Activated CD4-positive, CD25-positive, alpha-beta regulatory T cell treated with anti-CD3 and anti-CD28 coated beads, Interleukin-2, amount 50 U/mL, for 24 hours (primary cell): ENCODE results near the gene DNAAF5.
"Not testable (repeated sequence)": the region's sequence is repeated elsewhere in the genome, so short reads cannot be mapped to it uniquely, and the experiment has no call there.

Experiments used
- ATAC-seq, 2 donors: fragments of 150-1000 bp; cut with Tn5 transposase; one replicate each; pipeline ENCODE4 v1.10.0; 2021; ENCODE audit warnings: mild to moderate bottlenecking in 1 of 2, moderate library complexity in 1 of 2

DNAAF5 gene

DNA sequence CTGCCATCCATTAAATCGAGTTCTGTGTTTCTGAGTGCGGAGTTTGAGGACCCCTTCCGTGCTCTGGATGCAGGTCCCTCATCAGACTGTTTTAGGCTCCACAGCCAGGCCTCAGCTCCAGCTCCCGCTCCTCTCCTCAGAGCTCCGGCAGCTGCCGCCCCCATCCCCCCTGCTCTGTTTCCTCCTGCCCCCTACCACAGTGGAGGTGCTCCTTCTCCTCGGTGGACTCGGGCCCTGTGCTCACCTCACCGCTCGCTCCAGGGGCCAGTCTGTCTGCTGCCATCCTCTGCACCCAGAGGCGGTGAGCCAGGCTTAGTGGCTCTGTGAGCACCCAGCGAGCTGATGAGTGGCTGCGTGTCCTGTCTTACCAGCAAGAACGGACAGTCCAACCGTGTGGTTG lies 21.9 kb downstream of the DNAAF5 start:
- ATAC-seq, result no peak

DNA sequence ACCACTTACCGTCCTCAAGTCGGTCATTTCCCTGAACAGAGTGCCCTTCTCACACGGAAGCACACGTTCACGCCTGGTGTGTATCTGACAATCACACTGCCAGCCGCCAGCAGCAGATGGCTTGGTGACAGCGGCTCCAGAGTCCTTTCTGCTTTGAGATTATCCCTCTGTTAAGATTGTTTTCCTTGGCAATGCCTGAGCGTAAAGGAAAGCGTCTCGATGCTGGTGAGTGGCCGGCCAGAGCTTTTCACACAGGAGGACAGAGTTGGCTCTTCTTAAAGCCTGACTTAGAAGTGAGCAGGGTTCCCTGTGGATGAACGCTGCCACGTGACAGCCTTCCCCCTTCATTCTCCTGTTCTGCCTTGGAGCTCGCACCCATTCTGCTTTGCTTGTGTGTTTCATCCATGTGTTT lies 22.6 kb downstream of the DNAAF5 start:
- no peak for ATAC-seq

DNA sequence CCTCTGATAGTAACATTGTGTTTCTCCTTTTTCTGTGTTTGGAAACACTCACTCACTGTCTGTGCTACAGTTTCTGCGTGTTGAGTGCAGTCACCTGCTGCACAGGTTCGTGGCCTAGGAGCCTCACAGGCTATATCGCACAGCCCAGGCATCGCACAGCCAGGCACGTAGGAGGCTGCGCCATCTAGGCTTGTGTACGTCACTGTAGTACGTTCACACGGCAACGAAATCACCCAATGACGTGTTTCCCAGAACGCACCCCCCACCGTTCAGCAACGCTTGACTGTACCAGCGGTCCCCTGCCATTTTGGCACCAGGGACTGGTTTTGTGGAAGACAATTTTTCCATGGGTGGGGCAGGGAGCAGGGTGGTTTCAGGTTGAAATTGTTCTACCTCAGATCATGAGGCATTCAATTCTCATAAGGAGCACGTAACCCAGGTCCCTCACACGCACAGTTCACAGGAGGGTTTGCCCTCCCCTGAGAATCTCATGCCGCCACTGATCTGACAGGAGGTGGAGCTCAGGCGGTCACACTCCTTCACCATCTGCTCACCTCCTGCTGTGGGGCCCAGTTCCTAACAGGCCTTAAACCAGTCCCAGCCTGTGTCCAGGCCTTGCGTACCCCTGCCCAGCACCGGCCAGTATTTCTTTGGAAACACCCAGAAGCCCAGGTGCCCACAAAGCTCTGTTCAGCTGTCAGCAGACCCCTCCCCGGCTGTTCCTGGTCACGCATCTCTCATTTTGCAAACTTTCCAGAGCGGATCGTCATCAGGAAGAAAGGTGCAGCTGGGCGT lies 23.8 kb downstream of the DNAAF5 start:
- no peak for ATAC-seq

DNA sequence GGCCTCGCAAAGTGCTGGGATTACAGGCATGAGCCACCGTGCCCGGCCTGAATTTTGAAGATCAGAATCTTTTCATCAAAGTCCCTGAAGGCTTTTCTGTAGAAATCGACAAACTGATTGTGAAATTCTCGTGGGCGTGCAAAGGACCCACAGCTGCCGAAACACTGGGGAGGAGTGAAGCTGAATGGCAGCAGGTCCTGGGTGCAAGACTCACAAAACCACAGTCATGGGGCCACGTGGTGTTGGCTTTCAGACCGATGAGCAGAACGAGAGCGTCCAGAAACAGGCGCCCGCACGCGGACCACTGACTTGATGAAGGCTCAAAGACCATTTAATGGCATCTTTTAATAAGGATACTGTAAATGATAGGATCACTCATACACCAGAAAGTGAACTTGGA lies 25.3 kb downstream of the DNAAF5 start:
- no peak for ATAC-seq

DNA sequence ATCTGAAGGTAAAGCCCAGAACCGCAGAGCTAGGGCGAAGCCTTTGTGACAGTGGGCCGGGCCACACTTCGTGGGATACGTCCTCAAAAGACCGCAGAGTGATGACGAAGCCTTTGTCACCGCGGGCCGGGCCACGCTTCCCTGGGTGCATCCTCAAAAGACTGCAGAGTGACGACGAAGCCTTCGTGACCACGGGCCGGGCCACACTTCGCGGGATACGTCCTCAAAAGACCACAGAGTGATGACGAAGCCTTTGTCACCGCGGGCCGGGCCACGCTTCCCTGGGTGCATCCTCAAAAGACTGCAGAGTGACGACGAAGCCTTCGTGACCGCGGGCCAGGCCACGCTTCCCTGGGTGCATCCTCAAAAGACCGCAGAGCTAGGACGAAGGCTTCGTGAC lies 25.8 kb downstream of the DNAAF5 start:
- ATAC-seq, result not testable (repeated sequence)

DNA sequence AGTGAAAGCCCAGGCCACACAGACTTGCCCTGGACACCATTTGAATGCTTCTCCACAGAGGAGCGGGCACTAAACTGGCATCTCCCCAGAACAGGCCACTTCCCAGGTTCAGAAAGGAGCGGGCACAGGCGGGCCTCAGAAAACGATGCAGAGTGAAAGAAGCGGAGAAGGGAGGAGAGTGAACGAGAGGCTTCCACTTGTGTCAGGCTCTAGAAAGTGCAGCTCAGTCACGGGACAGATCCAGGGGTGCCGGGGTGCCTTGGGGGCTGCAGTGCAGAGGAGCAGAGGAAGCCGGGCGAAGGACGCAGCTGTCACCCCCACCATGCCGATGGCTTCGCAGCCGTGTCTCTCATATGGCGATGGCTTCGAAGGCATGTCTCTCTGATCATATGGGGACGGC lies 26.7 kb downstream of the DNAAF5 start:
- ATAC-seq, result no peak

DNA sequence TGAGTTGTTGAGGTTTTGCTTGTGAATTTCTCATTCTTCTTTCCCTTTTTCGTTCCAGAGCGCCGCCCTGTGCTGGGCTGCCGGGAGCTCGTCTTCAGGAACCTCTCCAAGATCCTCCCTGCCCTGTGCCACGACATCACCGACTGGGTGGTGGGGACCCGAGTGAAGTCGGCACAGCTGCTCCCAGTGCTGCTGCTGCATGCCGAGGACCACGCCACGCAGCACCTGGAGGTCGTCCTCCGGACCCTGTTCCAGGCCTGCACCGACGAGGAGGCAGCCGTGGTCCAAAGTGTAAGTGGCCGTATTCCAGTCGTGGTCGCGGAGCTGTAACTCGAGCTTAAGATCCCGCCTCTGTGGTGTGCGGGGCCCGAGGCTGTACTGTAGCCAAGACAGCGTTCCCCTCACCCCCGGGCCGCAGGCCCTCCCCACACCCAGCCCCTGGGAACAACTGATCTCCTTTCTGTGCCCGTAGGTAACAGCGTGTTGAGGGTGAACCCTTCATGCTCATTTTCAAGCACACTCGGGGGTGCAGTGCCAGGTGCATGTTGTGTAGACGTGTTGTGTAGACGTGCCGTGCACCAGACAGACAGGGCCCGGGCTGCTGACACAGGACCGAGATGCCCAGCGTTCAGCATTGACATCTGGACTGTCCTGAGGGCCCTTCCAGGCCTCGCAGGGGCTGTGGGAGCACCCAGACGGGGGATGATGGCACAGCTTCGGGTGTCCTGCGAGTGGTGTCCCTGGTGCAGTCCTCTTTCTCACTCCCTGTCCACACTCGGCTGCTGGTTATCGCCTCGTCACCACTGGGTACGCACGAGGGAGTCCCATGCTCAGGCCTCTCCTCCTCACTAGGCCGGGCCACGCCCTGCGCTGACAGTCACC lies 28.3 kb downstream of the DNAAF5 start:
- no peak for ATAC-seq

DNA sequence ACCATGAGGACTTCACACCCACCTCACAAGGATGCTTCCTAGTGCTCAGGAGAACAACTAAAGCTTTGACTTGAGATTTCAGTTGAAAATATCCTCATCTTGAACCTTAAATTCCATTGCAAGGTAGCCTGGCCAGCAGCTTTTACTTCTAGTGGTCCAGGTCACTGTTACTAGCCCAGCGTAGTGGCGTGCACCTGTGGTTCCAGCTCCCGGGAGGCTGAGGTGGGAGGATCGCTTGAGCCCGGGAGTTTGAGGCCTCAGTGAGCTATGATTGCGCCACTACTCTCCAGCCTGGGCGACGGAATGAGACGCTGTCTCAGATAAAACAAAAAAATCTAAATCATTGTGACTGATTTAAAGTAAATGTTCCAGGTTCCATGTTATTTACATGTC lies 28.9 kb downstream of the DNAAF5 start:
- ATAC-seq, result no peak

DNA sequence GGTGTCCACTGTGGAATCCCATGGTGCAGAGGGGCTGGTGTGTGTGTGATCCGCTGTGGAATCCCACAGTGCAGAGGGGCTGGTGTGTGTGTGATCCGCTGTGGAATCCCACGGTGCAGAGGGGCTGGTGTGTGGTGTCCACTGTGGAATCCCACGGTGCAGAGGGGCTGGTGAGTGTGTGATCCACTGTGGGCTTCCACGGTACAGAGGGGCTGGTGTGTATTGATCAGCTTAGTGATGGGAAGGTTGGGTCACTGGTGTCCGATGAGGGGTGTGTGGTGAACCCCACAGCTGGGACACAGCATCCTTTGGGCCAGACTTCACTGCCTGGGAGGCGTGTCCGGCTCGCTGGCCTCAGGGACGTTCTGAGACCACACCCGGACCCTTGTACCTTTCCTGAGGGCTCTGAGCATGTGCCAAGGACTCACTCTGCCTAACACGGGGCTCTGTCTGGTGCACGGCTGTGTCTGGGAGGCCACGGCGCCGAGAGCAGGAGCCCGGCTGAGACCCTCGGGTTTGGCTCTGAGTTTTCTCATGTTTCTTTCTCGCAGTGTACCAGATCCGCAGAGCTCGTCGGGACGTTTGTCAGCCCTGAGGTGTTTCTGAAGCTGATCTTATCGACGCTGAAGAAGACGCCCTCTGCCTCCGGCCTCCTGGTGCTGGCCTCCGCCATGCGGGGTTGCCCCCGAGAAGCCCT lies 29.9 kb downstream of the DNAAF5 start:
- ATAC-seq, result no peak

DNA sequence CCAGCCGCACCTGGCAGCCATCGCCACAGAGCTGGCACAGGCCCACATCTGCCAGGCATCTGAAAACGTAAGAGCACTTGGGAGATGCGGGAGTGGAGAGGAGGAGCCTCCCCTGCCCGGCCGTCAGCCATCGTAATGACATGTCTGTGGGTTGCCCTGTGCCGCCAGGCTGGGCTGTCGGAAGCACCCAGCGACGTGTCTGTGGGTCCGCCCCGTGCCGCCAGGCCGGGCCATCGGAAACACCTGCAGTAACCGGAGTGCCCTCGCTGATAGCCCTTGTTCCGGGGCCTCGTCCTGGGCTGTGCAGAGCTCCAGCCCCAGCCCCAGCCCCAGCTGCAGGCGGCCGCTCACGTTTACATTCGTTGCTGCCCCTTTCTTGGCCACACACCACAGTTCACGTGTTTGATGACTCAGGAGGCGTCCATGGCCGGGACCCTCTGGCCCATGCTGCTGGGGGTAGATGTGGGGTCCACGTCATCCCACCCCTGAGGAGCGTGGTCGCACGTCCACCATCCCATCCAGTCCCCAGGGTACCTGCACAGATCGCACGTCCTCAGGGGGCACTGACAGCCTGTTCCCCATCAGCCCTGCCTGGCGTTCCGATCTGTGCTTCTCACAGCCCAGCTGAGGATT lies 30.5 kb downstream of the DNAAF5 start:
- ATAC-seq, result no peak

DNA sequence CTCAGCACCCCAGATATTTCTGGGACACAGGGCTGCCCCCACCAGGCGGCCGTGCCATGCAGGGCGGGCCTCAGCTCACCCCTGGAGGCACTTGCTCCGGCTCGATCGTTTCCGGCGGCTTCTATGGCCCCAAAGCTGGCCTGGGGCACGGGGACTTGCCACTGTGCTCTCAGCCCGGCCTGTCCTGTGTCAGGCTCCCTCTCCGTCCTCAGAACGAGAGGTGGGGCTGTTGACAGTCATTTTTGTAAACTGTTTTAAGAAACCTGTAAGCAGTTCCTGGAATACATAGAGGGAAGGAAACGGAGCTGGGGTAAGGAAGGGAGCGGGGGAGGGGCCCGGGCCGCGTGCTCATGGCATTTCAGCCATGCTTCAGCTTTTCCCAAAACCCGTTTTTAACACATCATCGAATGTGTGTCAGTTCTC lies 31.3 kb downstream of the DNAAF5 start:
- ATAC-seq, result no peak

DNA sequence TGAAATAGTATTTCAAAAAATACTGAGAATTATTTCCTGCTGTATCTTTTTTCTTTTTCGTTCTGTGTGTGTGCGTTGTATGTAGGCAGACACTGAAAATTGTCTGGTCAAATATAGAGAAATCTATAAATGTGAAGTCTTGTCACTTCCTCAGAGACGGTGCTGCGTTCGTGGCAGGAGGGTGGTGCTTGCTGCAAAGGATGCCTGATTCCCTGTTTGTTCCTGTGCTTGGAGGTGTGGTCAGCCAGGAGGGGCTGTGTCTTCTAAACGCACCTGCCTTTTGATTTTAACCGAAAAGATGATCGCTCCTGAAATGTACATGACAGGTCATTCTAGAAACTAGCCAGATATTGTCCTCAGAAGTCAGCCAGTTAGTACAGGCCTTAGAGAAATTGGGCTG lies 33.1 kb downstream of the DNAAF5 start:
- no peak for ATAC-seq

DNA sequence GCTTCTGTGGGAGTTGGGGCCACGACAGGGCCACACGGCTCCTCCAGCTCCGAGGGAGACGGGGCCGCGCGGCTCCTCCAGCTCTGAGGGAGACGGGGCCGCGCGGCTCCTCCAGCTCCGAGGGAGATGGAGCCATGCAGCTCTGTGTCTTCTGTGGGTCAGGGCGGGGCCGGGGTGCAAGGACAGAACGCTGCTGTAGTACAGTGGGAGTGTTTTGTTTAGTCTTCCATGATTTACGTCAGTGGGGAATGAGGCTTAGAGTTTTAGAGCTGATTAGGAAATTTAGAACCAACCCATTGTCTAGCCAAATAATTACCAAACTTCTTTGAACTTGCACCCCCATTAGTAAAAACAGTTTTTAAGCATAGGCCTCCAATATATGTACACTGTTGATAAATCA lies 33.5 kb downstream of the DNAAF5 start:
- ATAC-seq, result no peak

DNA sequence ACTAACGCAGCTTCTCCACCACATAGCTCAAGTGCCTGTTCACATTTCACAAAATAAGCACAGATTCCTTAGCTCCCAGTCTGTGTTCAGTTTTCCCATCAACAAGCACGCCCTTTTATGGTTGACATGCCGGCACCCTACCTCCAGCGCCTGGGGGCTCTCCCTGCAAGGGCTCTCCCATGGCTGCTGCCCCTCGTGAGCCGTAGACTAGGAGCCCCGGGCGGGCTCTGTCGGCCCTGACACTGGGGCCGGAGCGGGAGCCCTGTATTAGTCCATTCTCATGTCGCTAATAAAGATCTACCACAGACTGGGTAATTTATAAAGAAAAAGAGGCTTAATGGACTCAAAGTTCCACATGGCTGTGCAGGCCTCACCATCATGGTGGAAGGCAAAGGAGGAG lies 34.6 kb downstream of the DNAAF5 start:
- no peak for ATAC-seq

DNA sequence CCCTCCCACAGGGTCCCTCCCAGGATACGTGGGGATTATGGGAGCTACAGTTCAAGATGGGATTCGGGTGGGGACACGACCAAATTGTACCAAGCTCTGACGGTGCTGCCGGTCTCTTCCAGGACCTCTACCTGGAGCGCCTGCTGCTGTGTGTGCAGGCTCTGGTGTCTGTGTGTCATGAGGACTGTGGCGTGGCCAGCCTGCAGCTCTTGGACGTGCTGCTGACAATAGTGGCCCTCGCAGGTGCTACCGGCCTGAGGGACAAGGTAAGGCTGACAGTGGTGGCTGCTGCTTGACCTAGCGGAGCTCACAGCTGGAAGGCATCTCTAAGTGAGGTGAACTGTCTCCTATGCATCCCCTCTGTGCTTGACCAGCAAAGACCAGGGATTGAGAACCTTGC lies 35.1 kb downstream of the DNAAF5 start:
- ATAC-seq, result no peak

DNA sequence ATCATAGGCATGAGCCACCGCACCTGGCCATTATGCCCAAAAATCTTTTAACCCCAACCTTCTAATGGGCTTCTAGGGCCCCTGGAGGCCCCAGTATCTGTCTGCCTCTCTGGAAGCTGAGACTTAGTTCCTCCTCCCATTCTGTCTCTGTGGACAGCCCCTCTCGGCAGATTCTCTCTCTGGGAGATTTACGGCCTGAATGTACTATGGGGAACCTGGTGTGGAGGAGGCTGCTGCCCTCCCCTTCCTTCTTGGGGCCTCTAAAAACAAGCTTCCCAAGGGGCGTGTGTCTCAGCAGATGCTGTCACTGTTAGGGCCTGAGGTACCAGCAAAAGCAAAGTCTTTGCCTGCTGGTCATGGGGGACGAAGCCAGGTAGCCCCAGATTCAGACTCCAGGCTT lies 36.4 kb downstream of the DNAAF5 start:
- no peak for ATAC-seq

DNA sequence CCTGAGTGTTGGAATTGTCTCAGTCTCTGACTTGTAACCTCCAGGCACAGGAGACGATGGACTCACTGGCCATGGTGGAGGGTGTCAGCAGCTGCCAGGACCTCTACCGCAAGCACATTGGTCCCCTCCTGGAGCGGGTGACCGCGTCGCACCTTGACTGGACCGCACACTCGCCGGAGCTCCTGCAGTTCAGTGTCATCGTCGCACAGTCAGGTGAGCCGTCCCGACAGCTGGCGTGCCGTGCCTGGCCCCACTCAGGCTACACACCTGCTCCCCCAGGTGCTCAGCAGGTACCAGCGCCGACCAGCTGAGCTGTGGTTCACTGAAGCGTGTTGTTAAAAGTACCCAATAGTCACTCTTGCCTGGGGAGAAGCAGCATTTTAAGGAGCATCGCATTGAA lies 37.3 kb downstream of the DNAAF5 start:
- no peak for ATAC-seq

DNA sequence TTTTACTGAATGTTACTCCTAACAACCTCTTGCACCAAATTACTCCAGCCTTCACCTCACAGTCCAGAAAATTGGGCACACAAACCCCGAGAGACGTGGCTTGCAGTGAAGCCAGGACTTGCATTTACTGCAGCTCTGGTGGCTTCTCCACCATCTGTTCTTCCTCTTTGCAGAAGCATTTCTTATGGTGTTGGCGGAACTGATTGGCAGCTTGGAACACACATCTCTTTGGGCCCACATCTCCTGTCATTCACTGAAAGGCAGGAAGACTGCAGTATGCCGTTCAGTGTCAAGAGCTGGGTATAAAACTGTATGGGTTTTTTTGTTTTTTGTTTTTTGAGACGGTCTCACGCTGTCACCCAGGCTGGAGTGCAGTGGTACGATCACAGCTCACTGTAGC lies 38.9 kb downstream of the DNAAF5 start:
- no peak for ATAC-seq

DNA sequence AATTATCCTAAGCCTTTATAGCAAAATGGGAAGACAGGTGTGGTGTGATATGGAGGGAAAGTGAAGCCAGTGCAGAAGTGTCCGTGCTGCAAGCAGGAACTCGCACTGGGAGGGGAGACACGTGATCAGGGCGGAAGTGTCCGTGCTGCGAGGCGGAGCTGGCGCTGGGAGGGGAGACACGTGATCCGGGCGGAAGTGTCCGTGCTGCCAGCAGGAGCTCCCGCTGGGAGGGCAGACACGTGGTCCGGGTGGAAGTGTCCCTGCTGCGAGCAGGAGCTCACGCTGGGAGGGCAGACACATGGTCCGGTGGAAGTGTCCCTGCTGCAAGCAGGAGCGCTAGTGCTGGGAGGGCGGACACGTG lies 41.1 kb downstream of the DNAAF5 start:
- ATAC-seq, result peak in 1 of 2 donors; percentile 32

DNA sequence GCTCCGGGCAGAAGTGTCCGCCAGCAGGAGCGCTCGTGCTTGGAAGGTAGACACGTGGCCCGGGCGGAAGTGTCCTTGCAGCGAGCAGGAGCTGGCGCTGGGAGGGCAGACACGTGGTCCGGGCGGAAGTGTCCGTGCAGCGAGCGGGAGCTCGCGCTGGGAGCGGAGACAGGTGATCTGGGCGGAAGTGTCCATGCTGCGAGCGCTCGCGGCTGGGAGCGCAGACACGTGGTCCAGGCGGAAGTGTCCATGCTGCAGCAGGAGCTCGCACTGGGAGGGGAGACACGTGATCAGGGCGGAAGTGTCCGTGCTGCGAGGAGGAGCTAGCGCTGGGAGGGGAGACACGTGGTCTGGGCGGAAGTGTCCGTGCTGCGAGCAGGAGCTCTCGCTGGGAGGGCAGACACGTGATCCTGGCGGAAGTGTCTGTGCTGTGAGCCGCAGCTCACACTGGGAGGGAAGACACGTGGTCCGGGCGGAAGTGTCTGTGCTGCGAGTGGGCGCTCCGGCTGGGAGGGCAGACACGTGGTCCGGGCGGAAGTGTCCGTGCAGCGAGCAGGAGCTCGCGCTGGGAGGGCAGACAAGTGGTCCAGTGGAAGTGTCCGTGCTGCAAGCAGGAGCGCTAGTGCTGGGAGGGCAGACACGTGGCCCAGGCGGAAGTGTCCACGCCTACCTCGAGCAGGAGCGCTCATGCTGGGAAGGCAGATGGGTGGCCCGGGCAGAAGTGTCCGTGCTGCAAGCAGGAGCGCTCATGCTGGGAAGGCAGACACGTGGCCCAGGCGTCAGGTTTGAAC lies 41.6 kb downstream of the DNAAF5 start:
- peak in 1 of 2 donors; percentile 72 for ATAC-seq

DNA sequence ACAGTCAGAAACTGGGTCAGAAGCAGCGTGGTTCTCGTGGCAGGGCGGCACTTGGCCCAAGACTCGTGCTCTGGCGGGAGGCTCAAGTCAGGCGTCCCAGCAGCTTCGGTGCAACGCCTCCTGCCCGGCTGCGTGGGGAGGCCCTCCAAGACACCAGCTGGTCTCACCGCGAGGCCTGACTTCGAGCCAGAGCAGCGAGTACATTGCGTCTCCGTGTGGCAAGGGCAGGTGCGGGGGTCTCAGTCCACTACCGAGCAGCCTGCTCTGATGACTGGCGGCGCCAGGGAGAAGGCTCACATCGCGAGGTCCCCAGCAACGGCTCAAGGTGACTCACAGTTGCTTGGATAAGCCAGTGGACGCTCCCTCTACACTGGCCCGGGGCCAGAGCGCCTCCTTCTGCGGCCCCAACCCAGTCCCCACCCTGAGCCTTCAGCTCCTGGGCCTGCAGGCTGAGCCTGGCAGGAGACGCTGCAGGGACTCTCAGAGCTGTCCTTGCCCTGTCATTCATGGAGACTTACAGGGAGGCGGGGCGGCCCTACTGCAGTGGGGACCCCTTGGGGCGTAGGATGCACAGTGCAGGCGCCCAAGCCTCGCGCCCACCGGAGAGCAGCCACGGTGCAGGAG lies 42.5 kb downstream of the DNAAF5 start:
- no peak for ATAC-seq

DNA sequence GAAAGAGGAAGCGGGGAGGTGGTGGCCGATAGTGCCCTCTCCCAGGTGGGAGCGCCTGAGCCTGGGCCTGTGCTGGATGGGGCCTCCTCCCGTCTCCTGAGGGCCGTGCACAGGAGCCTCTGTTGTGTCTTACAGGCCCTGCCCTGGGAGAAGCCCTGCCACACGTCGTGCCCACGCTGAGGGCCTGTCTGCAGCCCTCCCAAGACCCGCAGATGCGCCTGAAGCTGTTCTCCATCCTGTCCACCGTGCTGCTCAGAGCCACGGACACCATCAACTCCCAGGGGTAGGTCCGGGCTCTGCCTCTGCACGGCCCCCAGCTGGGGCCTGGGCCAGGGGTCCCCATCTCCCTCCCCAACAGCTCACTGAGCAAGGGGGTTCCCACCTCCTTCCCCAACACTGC lies 43.8 kb downstream of the DNAAF5 start:
- ATAC-seq, result no peak
